Measurements from ENCODE around the gene NEMP1. TPM values are rescaled to one million over a fixed set of nuclear protein-coding genes. Genes with fewer than 3 reads are reported as not detected.
A peak's percentile ranks its signal among the peaks of the same experiment; 100 is the strongest.
"Not testable (repeated sequence)": the region's sequence is repeated elsewhere in the genome, so short reads cannot be mapped to it uniquely, and the experiment has no call there.

Gene NEMP1
- total RNA-seq, 2 experiments from 2014 or later: 76.1 to 80.6 TPM

GRCh38 chr12:57025196-57025595 is 53.4 kb downstream of the NEMP1 start:
- Mint-ChIP-seq H3K9me3 (no peaks in the 10 kb centered on the region), H3K4me1 (ENCODE audit: low read depth) (peaks cover 30% of the 10 kb centered on the region), H3K27ac (no peak overlapping the region), H3K36me3 (ENCODE audit: low read depth) (no peaks in the 10 kb centered on the region), H3K4me3 (no peak overlapping the region), H3K27me3 (no peaks in the 10 kb centered on the region)
- CTCF ChIA-PET: interaction anchor here (0.8 to 3.1 kb wide), 5 partner anchors 12 to 99 kb away, joined by 3 to 14 read pairs (median 5); partner anchors contain the start of gene STAT6
- DNase-seq: no peak
- TF ChIP-seq CTCF (IDR thresholded peaks at IDR 0.05): no peak
- POLR2A ChIA-PET: interaction anchor here (0.5 to 3.7 kb wide), 5 partner anchors 8 to 394 kb away, joined by 3 to 15 read pairs (median 3); no protein-coding TSS in a partner anchor
- intact Hi-C loops (cut with micrococcal nuclease): no loop called here
- ATAC-seq: no peak

- H3K27ac Mint-ChIP-seq; ATAC-seq; intact Hi-C loops (cut with micrococcal nuclease); H3K36me3 Mint-ChIP-seq (ENCODE audit: low read depth); H3K9me3 Mint-ChIP-seq; H3K4me3 Mint-ChIP-seq; H3K27me3 Mint-ChIP-seq; DNase-seq: not testable (repeated sequence)
- POLR2A ChIA-PET: interaction anchor here (1.2 kb wide), 1 partner anchor 30 kb away, joined by 4 read pairs; no protein-coding TSS in a partner anchor
- CTCF ChIA-PET: interaction anchor here (0.9 to 1.7 kb wide), 5 partner anchors 34 to 192 kb away, joined by 3 to 5 read pairs (median 4); partner anchors contain the start of gene STAT6
- H3K4me1 Mint-ChIP-seq (ENCODE audit: low read depth): peaks cover 23% of the 10 kb centered on the region
These were observed 56.3 kb downstream of the NEMP1 start for GRCh38 chr12:57022324-57022723.

- Mint-ChIP-seq H3K27ac (peak overlapping the region; percentile 20), H3K4me1 (ENCODE audit: low read depth) (peaks cover 8% of the 10 kb centered on the region), H3K4me3 (no peak overlapping the region), H3K36me3 (ENCODE audit: low read depth) (no peaks in the 10 kb centered on the region), H3K27me3 (no peaks in the 10 kb centered on the region), H3K9me3 (no peaks in the 10 kb centered on the region)
- no peak for DNase-seq
- intact Hi-C loops (cut with micrococcal nuclease): no loop called here
- CTCF ChIA-PET: interaction anchor here (0.8 to 5.0 kb wide), 12 partner anchors 7 to 162 kb away, joined by 3 to 25 read pairs (median 12); partner anchors contain the start of genes MYO1A and STAT6
- POLR2A ChIA-PET: interaction anchor here (1.1 to 1.7 kb wide), 3 partner anchors 11 to 31 kb away, joined by 3 to 5 read pairs (median 3); no protein-coding TSS in a partner anchor
- ATAC-seq: no peak
- TF ChIP-seq CTCF (IDR thresholded peaks at IDR 0.05): no peak
These were observed 58.4 kb downstream of the NEMP1 start for GRCh38 chr12:57019983-57020719.

GRCh38 chr12:57018906-57019305 is 59.7 kb downstream of the NEMP1 start:
- ChIA-PET CTCF (interaction anchor here (1.2 to 5.0 kb wide), 9 partner anchors 9 to 163 kb away, joined by 3 to 25 read pairs (median 13); partner anchors contain the start of genes MYO1A and STAT6), POLR2A (interaction anchor here (0.9 to 1.7 kb wide), 5 partner anchors 8 to 69 kb away, joined by 3 to 5 read pairs (median 3); partner anchors contain the start of gene MYO1A)
- Mint-ChIP-seq H3K4me1 (ENCODE audit: low read depth) (peaks cover 8% of the 10 kb centered on the region), H3K27me3 (no peaks in the 10 kb centered on the region), H3K27ac (no peak overlapping the region), H3K4me3 (no peak overlapping the region), H3K9me3 (no peaks in the 10 kb centered on the region), H3K36me3 (ENCODE audit: low read depth) (no peaks in the 10 kb centered on the region)
- intact Hi-C loops (cut with micrococcal nuclease): no loop called here
- DNase-seq: no peak
- no peak for ATAC-seq
- TF ChIP-seq CTCF (IDR thresholded peaks at IDR 0.05): no peak

GRCh38 chr12:57018353-57018752 is 60.2 kb downstream of the NEMP1 start:
- H3K9me3 Mint-ChIP-seq; DNase-seq; H3K4me3 Mint-ChIP-seq; H3K27ac Mint-ChIP-seq; H3K4me1 Mint-ChIP-seq (ENCODE audit: low read depth); H3K36me3 Mint-ChIP-seq (ENCODE audit: low read depth); intact Hi-C loops (cut with micrococcal nuclease); H3K27me3 Mint-ChIP-seq; ATAC-seq: not testable (repeated sequence)
- ChIA-PET POLR2A (interaction anchor here (0.9 to 1.7 kb wide), 5 partner anchors 9 to 70 kb away, joined by 3 to 5 read pairs (median 3); partner anchors contain the start of gene MYO1A), CTCF (interaction anchor here (1.2 to 5.0 kb wide), 8 partner anchors 9 to 164 kb away, joined by 3 to 25 read pairs (median 16); partner anchors contain the start of genes MYO1A and STAT6)
